CD8-positive, alpha-beta memory T cell (primary cell): ENCODE measurements around the gene ZNF629. TPM values are rescaled to one million over a fixed set of nuclear protein-coding genes. Genes with fewer than 3 reads are reported as not detected.
A peak's percentile ranks its signal among the peaks of the same experiment; 100 is the strongest.

Source experiments
- CTCF ChIA-PET: fragments of 350-600 bp; sonication (Branson Sonifier 250); formaldehyde crosslinking; loops from one replicate; lab custom pipeline; 2021; ENCODE audit warnings: antibody characterized with exemption; lab: Charles Lee
- POLR2A ChIA-PET: fragments of 350-600 bp; sonication (Branson Sonifier 250); formaldehyde crosslinking; loops from one replicate; lab custom pipeline; 2021; ENCODE audit warnings: antibody characterized with exemption; lab: Charles Lee
- DNase-seq, 5 donors: peaks; one replicate each; pipeline versions ENCODE4 v3.0.0 to v3.0.0-alpha.2; 2020 to 2022; ENCODE audit warnings: mixed read lengths in 1 of 5
- H3K27ac ChIP-seq: one replicate; pipeline ENCODE4 v1.7.0; 2013; ENCODE audit warnings: low read depth, mild to moderate bottlenecking, low read length, moderate library complexity
- H3K27me3 ChIP-seq: 2 replicates; pipeline ENCODE4 v1.7.0; 2013; ENCODE audit warnings: low read length, mild to moderate bottlenecking; ENCODE audit not compliant: insufficient read depth, poor library complexity, severe bottlenecking
- H3K36me3 ChIP-seq: 2 replicates; pipeline ENCODE4 v1.7.0; 2013; ENCODE audit warnings: mild to moderate bottlenecking, low read length, moderate library complexity; ENCODE audit not compliant: insufficient read depth
- H3K4me1 ChIP-seq: 2 replicates; pipeline ENCODE4 v1.7.0; 2013; ENCODE audit warnings: mild to moderate bottlenecking, low read length, moderate library complexity; ENCODE audit not compliant: insufficient read depth
- H3K4me3 ChIP-seq: 2 replicates; pipeline ENCODE4 v1.7.0; 2013; ENCODE audit warnings: mild to moderate bottlenecking, low read length
- H3K9me3 ChIP-seq: 2 replicates; pipeline ENCODE4 v1.7.0; 2013; ENCODE audit warnings: mild to moderate bottlenecking, low read length
- H3K27ac Mint-ChIP-seq, 8 donors: one replicate each; pipeline ENCODE4 v1.8.0; 2020 to 2021; ENCODE audit warnings: mixed read lengths in 8 of 8, mild to moderate bottlenecking in 6 of 8, inconsistent platforms in 3 of 8, moderate library complexity in 3 of 8
- H3K27me3 Mint-ChIP-seq, 2 donors: one replicate each; pipeline ENCODE4 v1.8.0; 2020 to 2021; ENCODE audit warnings: mixed read lengths in 2 of 2, mild to moderate bottlenecking in 1 of 2, moderate library complexity in 1 of 2
- H3K36me3 Mint-ChIP-seq, 3 donors: one replicate each; pipeline ENCODE4 v1.8.0; 2020 to 2021; ENCODE audit warnings: mixed read lengths in 3 of 3, inconsistent platforms in 1 of 3, mild to moderate bottlenecking in 1 of 3
- H3K4me1 Mint-ChIP-seq, 3 donors: one replicate each; pipeline ENCODE4 v1.8.0; 2020 to 2021; ENCODE audit warnings: mixed read lengths in 3 of 3, inconsistent platforms in 1 of 3, mild to moderate bottlenecking in 1 of 3
- H3K4me3 Mint-ChIP-seq, 7 donors: one replicate each; pipeline ENCODE4 v1.8.0; 2020 to 2021; ENCODE audit warnings: mixed read lengths in 7 of 7, mild to moderate bottlenecking in 6 of 7, moderate library complexity in 4 of 7, inconsistent platforms in 2 of 7
- H3K9me3 Mint-ChIP-seq, 5 donors: one replicate each; pipeline ENCODE4 v1.8.0; 2020 to 2022; ENCODE audit warnings: mixed read lengths in 5 of 5, mild to moderate bottlenecking in 3 of 5, moderate library complexity in 2 of 5, inconsistent platforms in 1 of 5
- polyA plus RNA-seq: library from polyadenylated mRNA; unstranded; fragments of 300-500 nt; fragmentation: Illumina TruSeq; gene quantifications from one replicate; pipeline ENCODE4 v1.2.3, GENCODE V29; 2021
- total RNA-seq, 2 experiments: library from RNA; stranded (reverse); gene quantifications; one replicate each; pipeline ENCODE4 v1.2.3, GENCODE V29; 2021

Gene ZNF629
- total and polyA plus RNA-seq, 3 experiments from 2014 or later: 1.1 to 5.7 (median 5.6) TPM

DNA sequence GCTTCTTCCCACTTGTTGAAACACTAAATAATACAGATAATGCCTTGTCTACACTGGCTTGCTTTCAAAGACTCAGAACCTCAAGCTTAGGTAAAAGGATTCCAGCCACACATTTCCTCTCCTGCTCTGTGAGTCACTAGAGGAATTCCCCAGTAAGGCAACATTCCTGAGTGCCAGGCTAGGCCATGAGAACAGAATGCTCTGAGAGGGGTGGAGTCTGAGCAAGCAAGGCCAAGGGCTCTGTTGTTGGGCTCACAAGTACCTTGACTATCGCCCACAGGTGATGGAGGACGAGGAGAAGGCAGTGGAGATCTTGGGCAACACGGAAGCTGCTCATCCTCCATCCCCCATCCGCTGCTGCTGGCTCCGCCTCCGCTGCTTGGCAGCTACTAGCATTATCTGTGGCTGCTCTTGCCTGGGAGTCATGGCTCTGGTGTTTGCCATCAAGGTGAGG, 45.5 kb downstream of the ZNF629 start:
- H3K27ac Mint-ChIP-seq: peak overlapping the region in 4 of 8 donors; percentile 16 to 56 (median 44)
- peaks cover 25% of the 10 kb centered on the region for H3K36me3 ChIP-seq

DNA sequence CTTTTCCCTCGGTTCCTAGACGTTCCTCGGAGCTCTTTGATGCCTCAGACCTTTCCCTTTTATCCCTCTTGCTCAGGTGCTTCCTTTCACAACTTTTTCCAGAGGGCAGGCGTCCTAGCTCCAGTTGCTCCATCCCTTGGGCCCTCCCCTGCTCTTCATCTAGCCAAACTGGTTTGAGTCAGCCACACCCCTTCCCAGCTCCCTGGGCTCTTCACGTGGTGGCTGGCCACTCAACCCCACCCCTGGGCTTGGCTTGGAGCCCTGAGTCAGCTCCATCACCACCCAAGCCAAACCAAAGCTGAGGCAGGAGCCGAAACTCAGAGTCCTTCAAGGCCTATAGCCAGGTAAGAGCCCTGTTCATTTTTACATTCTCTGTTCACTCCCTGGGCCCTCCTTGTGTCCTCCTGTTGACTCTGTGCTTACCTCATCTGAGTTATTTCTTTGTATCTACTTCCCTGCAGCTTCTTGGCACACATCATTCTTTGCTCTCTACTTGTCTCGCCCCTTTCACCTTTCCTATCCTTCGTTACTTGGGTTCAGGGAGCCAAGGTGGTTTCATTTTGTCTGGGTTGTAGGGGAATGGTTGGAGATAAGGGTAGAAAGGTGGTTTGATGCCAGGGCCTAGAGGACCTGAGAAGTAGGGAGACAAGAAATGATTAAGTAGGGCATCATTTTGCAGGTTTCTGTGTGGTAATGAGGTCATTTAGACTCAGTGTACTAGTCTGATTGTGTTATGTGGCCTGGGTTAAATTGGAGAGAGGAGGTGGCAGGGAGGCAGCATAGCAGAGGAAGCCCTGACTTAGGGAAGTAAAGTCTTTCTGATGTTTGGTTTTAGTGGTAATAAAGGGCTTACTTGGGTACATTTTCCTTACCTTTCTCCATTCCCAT, 46.4 kb downstream of the ZNF629 start:
- H3K4me3 ChIP-seq: no peak overlapping the region
- Mint-ChIP-seq H3K4me3 (no peak overlapping the region), H3K27ac (peak overlapping the region in 7 of 8 donors; percentile 6 to 84 (median 69)), H3K9me3 (no peaks in the 10 kb centered on the region), H3K36me3 (peaks cover 6 to 74% (median 20%) of the 10 kb centered on the region in 3 donors), H3K27me3 (no peaks in the 10 kb centered on the region), H3K4me1 (peaks cover 5 to 10% (median 8%) of the 10 kb centered on the region in 3 donors)
- no peaks in the 10 kb centered on the region for H3K4me1 ChIP-seq
- H3K27me3 ChIP-seq: no peaks in the 10 kb centered on the region
- POLR2A ChIA-PET: no interaction called here
- no peaks in the 10 kb centered on the region for H3K9me3 ChIP-seq
- no peak overlapping the region for H3K27ac ChIP-seq
- CTCF ChIA-PET: no interaction called here
- H3K36me3 ChIP-seq: peaks cover 33% of the 10 kb centered on the region
- DNase-seq: peak in 1 of 5 donors; percentile 16

More for the DNA sequence above, 45.5 kb downstream of the ZNF629 start:
- DNase-seq: no peak
- peak overlapping the region in 2 of 7 donors; percentile 46 to 48 for H3K4me3 Mint-ChIP-seq
- H3K36me3 Mint-ChIP-seq: peaks cover 6 to 66% (median 18%) of the 10 kb centered on the region in 3 donors
- peaks cover 5 to 10% (median 8%) of the 10 kb centered on the region in 3 donors for H3K4me1 Mint-ChIP-seq
- Histone ChIP-seq H3K4me1 (no peaks in the 10 kb centered on the region), H3K9me3 (no peaks in the 10 kb centered on the region), H3K4me3 (no peak overlapping the region), H3K27me3 (no peaks in the 10 kb centered on the region), H3K27ac (no peak overlapping the region)
- CTCF ChIA-PET: no interaction called here
- no peaks in the 10 kb centered on the region for H3K27me3 Mint-ChIP-seq
- POLR2A ChIA-PET: interaction anchor here (0.6 kb wide), 2 partner anchors 68 to 1099 kb away, joined by 3 to 4 read pairs; no protein-coding TSS in a partner anchor
- H3K9me3 Mint-ChIP-seq: no peaks in the 10 kb centered on the region

DNA sequence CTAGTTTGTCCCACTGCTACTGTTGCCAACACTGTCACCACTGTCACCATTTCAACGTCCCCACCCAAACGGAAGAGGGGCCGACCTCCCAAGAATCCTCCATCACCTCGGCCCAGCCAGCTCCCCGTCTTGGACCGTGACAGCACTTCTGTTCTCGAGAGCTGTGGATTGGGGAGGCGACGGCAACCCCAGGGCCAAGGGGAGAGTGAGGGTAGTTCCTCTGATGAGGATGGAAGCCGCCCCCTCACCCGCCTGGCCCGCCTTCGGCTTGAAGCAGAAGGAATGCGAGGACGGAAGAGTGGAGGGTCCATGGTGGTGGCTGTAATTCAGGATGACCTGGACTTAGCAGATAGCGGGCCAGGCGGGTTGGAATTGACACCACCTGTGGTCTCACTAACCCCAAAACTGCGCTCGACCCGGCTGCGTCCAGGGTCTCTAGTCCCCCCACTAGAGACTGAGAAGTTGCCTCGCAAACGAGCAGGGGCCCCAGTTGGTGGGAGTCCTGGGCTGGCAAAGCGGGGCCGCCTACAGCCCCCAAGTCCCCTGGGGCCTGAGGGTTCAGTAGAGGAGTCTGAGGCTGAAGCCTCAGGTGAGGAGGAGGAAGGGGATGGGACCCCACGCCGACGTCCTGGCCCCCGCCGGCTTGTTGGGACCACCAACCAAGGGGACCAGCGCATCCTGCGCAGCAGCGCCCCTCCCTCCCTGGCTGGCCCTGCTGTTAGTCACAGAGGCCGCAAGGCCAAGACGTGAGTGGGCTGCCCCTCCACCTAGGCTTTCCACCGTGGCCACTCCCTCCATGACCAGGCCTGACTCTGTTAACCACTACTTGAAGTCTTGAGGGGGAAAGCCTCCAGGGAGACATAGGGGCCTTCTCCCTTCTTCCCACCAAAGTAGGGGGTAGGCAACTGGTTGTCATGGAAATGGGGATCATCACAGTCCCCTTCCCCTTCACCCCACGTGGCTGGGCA, 47.7 kb downstream of the ZNF629 start:
- H3K4me1 ChIP-seq: no peaks in the 10 kb centered on the region
- H3K36me3 Mint-ChIP-seq: peaks cover 6 to 76% (median 16%) of the 10 kb centered on the region in 3 donors

DNA sequence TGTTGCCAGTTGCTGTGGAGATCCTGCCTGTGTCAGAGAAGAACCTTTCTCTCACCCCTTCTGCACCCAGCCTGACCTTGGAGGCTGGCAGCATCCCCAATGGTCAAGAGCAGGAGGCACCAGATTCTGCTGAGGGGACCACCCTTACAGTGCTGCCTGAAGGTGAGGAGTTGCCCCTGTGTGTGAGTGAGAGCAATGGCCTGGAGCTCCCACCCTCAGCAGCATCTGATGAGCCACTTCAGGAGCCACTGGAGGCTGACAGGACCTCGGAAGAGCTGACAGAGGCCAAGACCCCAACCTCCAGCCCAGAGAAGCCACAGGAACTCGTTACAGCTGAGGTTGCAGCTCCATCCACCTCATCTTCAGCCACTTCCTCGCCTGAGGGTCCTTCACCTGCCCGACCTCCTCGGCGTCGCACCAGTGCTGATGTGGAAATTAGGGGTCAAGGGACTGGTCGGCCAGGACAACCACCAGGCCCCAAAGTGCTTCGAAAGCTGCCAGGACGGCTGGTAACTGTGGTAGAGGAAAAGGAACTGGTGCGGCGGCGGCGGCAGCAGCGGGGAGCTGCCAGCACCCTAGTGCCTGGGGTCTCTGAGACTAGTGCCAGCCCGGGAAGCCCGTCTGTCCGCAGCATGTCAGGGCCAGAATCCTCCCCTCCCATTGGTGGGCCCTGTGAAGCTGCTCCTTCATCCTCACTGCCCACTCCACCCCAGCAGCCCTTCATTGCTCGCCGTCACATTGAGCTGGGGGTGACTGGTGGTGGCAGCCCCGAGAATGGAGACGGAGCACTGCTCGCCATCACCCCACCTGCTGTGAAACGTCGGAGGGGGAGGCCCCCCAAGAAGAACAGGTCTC, 49.0 kb downstream of the ZNF629 start:
- no peak overlapping the region for H3K27ac ChIP-seq
- no peaks in the 10 kb centered on the region for H3K4me1 ChIP-seq
- no peak overlapping the region for H3K4me3 ChIP-seq
- peak overlapping the region in 1 of 8 donors; percentile 70 for H3K27ac Mint-ChIP-seq
- no peak overlapping the region for H3K4me3 Mint-ChIP-seq
- DNase-seq: no peak
- H3K27me3 Mint-ChIP-seq: no peaks in the 10 kb centered on the region
- no peaks in the 10 kb centered on the region for H3K9me3 Mint-ChIP-seq
- peaks cover 5 to 10% (median 8%) of the 10 kb centered on the region in 3 donors for H3K4me1 Mint-ChIP-seq
- peaks cover 47% of the 10 kb centered on the region for H3K36me3 ChIP-seq
- H3K36me3 Mint-ChIP-seq: peaks cover 9 to 79% (median 20%) of the 10 kb centered on the region in 3 donors
- no peaks in the 10 kb centered on the region for H3K27me3 ChIP-seq
- CTCF ChIA-PET: interaction anchor here (1.3 kb wide), 1 partner anchor 10 kb away, joined by 5 read pairs; the partner anchor contains the start of gene PHKG2
- POLR2A ChIA-PET: no interaction called here
- no peaks in the 10 kb centered on the region for H3K9me3 ChIP-seq

More for the DNA sequence above, 47.7 kb downstream of the ZNF629 start:
- no peaks in the 10 kb centered on the region for H3K27me3 Mint-ChIP-seq
- H3K4me3 Mint-ChIP-seq: no peak overlapping the region
- peaks cover 5 to 10% (median 8%) of the 10 kb centered on the region in 3 donors for H3K4me1 Mint-ChIP-seq
- H3K9me3 ChIP-seq: no peaks in the 10 kb centered on the region
- H3K27me3 ChIP-seq: no peaks in the 10 kb centered on the region
- no peak overlapping the region for H3K27ac ChIP-seq
- H3K36me3 ChIP-seq: peaks cover 41% of the 10 kb centered on the region
- H3K27ac Mint-ChIP-seq: peak overlapping the region in 1 of 8 donors; percentile 26
- POLR2A ChIA-PET: no interaction called here
- DNase-seq: peak in 1 of 5 donors; percentile 45
- CTCF ChIA-PET: no interaction called here
- H3K4me3 ChIP-seq: no peak overlapping the region
- no peaks in the 10 kb centered on the region for H3K9me3 Mint-ChIP-seq

DNA sequence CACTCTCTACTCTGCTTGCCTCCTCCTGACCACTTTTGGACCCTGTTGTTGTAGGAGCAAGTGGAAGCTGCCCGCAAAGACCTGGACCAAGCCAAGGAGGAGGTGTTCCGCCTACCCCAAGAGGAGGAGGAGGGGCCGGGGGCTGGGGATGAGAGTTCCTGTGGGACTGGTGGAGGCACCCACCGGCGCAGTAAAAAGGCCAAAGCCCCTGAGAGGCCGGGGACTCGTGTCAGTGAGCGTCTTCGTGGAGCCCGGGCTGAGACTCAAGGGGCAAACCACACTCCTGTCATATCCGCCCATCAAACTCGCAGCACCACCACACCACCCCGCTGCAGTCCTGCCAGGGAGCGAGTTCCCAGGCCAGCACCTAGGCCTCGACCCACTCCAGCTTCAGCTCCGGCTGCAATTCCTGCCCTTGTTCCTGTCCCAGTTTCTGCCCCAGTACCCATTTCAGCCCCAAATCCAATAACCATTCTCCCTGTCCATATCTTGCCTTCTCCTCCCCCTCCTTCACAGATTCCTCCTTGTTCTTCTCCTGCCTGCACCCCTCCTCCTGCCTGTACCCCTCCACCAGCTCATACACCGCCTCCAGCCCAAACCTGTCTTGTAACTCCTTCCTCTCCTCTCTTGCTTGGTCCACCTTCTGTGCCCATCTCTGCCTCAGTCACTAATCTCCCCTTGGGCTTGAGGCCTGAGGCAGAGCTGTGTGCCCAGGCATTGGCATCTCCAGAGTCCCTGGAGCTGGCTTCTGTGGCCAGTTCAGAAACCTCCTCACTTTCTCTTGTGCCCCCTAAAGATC, 49.8 kb downstream of the ZNF629 start:
- peaks cover 47% of the 10 kb centered on the region for H3K36me3 ChIP-seq
- no peaks in the 10 kb centered on the region for H3K27me3 Mint-ChIP-seq
- POLR2A ChIA-PET: no interaction called here
- H3K9me3 Mint-ChIP-seq: no peaks in the 10 kb centered on the region
- no peaks in the 10 kb centered on the region for H3K27me3 ChIP-seq
- peak overlapping the region in 2 of 8 donors; percentile 50 to 70 for H3K27ac Mint-ChIP-seq
- CTCF ChIA-PET: interaction anchor here (1.3 kb wide), 1 partner anchor 11 kb away, joined by 5 read pairs; the partner anchor contains the start of gene PHKG2
- H3K36me3 Mint-ChIP-seq: peaks cover 9 to 82% (median 22%) of the 10 kb centered on the region in 3 donors
- no peaks in the 10 kb centered on the region for H3K9me3 ChIP-seq
- H3K4me3 ChIP-seq: no peak overlapping the region
- H3K27ac ChIP-seq: no peak overlapping the region
- H3K4me1 ChIP-seq: no peaks in the 10 kb centered on the region
- DNase-seq: no peak
- no peak overlapping the region for H3K4me3 Mint-ChIP-seq
- peaks cover 5 to 10% (median 8%) of the 10 kb centered on the region in 3 donors for H3K4me1 Mint-ChIP-seq

DNA sequence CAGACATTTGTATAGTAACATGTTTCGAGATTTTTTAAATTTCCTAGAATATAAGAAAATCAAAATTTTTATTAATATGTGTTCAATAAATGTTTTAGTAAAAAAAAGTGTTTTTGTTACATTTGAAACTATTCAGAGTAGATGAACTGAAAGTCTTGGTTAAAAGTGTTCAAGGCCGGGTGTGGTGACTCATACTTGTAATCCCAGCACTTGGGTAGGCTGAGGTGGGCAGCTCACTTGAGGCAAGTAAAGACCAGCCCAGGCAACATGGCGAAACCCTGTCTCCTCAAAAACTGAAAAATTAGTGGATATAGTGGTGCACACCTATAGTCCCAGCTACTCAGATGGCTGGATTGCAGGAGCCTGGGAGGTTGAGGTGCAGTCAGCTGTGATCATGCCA, 55.6 kb downstream of the ZNF629 start:
- H3K27me3 ChIP-seq: no peaks in the 10 kb centered on the region
- Mint-ChIP-seq H3K36me3 (peaks cover 7 to 75% (median 19%) of the 10 kb centered on the region in 3 donors), H3K27ac (peak overlapping the region in 2 of 8 donors; percentile 20 to 41), H3K4me3 (no peak overlapping the region), H3K4me1 (peaks cover 0 to 3% (median 3%) of the 10 kb centered on the region in 3 donors), H3K27me3 (no peaks in the 10 kb centered on the region), H3K9me3 (no peaks in the 10 kb centered on the region)
- no peaks in the 10 kb centered on the region for H3K9me3 ChIP-seq
- ChIA-PET CTCF (interaction anchor here (1.3 kb wide), 1 partner anchor 114 kb away, joined by 3 read pairs; no protein-coding TSS in a partner anchor), POLR2A (no interaction called here)
- DNase-seq: no peak
- no peaks in the 10 kb centered on the region for H3K4me1 ChIP-seq
- H3K4me3 ChIP-seq: no peak overlapping the region
- peaks cover 58% of the 10 kb centered on the region for H3K36me3 ChIP-seq
- no peak overlapping the region for H3K27ac ChIP-seq
